ENCODE measurements around the gene GPR84.

The GPR84 gene

DNA sequence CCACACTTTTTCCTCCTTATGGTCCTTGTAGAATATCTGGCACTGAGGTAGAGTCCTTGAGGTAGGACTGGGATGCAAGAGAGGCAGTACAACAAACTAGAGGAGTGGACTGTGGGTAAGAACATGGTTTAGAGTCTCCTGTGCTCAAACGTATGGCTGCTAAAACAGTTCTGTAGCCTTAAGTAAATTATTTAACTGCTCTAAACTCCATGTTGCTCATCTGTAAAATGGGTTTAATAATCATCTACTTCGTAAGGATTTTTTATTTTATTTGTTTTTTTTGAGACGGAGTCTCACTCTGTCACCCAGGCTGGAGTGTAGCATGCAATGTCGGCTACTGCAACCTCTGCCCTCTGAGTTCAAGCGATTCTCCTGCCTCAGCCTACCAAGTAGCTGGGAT lies 42.9 kb downstream of the GPR84 start:
- Mint-ChIP-seq H3K9me3 (no peaks in the 10 kb centered on the region), H3K4me1 (peaks cover 9 to 10% of the 10 kb centered on the region in 2 donors), H3K27me3 (no peaks in the 10 kb centered on the region), H3K36me3 (peaks cover 4% of the 10 kb centered on the region in 2 donors), H3K4me3 (no peak overlapping the region), H3K27ac (no peak overlapping the region)
- DNase-seq (no peak), ATAC-seq (replicated peaks) (no peak)

Data from stimulated activated naive B cell treated with anti-CD40 and anti-IgM and Interleukin-4, amounts not matched to agents 10 μg/mL and 1 μg/mL and 100 μg/mL, for 72 hours (primary cell).